H9 (cell line): Measurements from ENCODE around the gene C1QA. TPM values are rescaled to one million over a fixed set of nuclear protein-coding genes. Genes with fewer than 3 reads are reported as not detected.

ENCODE experiments used
- DNase-seq: peaks from one replicate; pipeline ENCODE4 v3.0.0-alpha.2; 2017
- H2AFZ ChIP-seq: one replicate; pipeline ENCODE4 v1.6.1; 2013; ENCODE audit warnings: mild to moderate bottlenecking, low read length, control low read depth, moderate library complexity
- H2AK5ac ChIP-seq: 2 replicates; pipeline ENCODE4 v1.6.1; 2013; ENCODE audit warnings: low read length, control low read depth, mixed read lengths; ENCODE audit not compliant: insufficient read length
- H2BK120ac ChIP-seq: one replicate; pipeline ENCODE4 v1.6.1; 2013; ENCODE audit warnings: low read depth, mild to moderate bottlenecking, low read length, control low read depth, inconsistent platforms; ENCODE audit not compliant: poor library complexity, severe bottlenecking
- H2BK12ac ChIP-seq: 2 replicates; pipeline ENCODE4 v1.6.1; 2013; ENCODE audit warnings: low read length, control low read depth, mixed read lengths, low read depth; ENCODE audit not compliant: insufficient read length
- H2BK15ac ChIP-seq: 2 replicates; pipeline ENCODE4 v1.6.1; 2013; ENCODE audit warnings: low read depth, low read length, control low read depth
- H2BK20ac ChIP-seq: one replicate; pipeline ENCODE4 v1.6.1; 2013; ENCODE audit warnings: low read depth, mild to moderate bottlenecking, low read length, control low read depth, inconsistent platforms; ENCODE audit not compliant: poor library complexity, severe bottlenecking
- H2BK5ac ChIP-seq: 2 replicates; pipeline ENCODE4 v1.6.1; 2013; ENCODE audit warnings: low read length, control low read depth, mixed read lengths; ENCODE audit not compliant: insufficient read length
- H3K14ac ChIP-seq: 2 replicates; pipeline ENCODE4 v1.6.1; 2013; ENCODE audit warnings: low read length, control low read depth; ENCODE audit not compliant: insufficient read depth
- H3K18ac ChIP-seq: 2 replicates; pipeline ENCODE4 v1.6.1; 2013; ENCODE audit warnings: low read depth, mild to moderate bottlenecking, mixed read lengths, low read length, control low read depth; ENCODE audit not compliant: insufficient read length
- H3K23ac ChIP-seq: 2 replicates; pipeline ENCODE4 v1.6.1; 2013; ENCODE audit warnings: low read length, control low read depth, mixed read lengths, low read depth; ENCODE audit not compliant: insufficient read length
- H3K23me2 ChIP-seq: 2 replicates; pipeline ENCODE4 v1.6.1; 2013; ENCODE audit warnings: low read depth, mild to moderate bottlenecking, mixed read lengths, low read length, control low read depth; ENCODE audit not compliant: insufficient read length, poor library complexity, severe bottlenecking
- H3K27ac ChIP-seq: 2 replicates; pipeline ENCODE4 v1.5.1; 2013; ENCODE audit warnings: low read length, control low read depth, mixed read lengths, low read depth; ENCODE audit not compliant: insufficient read length
- H3K27me3 ChIP-seq: 2 replicates; pipeline ENCODE4 v1.6.1; 2013; ENCODE audit warnings: low read length, control low read depth, inconsistent platforms; ENCODE audit not compliant: insufficient read depth
- H3K4ac ChIP-seq: 2 replicates; pipeline ENCODE4 v1.6.1; 2013; ENCODE audit warnings: low read depth, mild to moderate bottlenecking, control low read depth, inconsistent platforms, low read length, moderate library complexity
- H3K4me1 ChIP-seq: 2 replicates; pipeline ENCODE4 v1.6.1; 2013; ENCODE audit warnings: low read length, control low read depth, inconsistent platforms; ENCODE audit not compliant: insufficient read depth
- H3K4me2 ChIP-seq: 2 replicates; pipeline ENCODE4 v1.6.1; 2013; ENCODE audit warnings: low read length, control low read depth, mixed read lengths; ENCODE audit not compliant: insufficient read length, insufficient read depth
- H3K56ac ChIP-seq: 2 replicates; pipeline ENCODE4 v1.6.1; 2013; ENCODE audit warnings: low read depth, mild to moderate bottlenecking, mixed read lengths, low read length, control low read depth; ENCODE audit not compliant: insufficient read length
- H3K79me1 ChIP-seq: 2 replicates; pipeline ENCODE4 v1.6.1; 2013; ENCODE audit warnings: low read depth, mild to moderate bottlenecking, moderate library complexity, low read length, control low read depth, inconsistent platforms; ENCODE audit not compliant: insufficient read depth, poor library complexity, severe bottlenecking
- H3K79me2 ChIP-seq: 2 replicates; pipeline ENCODE4 v1.6.1; 2013; ENCODE audit warnings: low read length, control low read depth, inconsistent platforms; ENCODE audit not compliant: insufficient read depth
- H3K9ac ChIP-seq: 2 replicates; pipeline ENCODE4 v1.6.1; 2013; ENCODE audit warnings: low read length, control low read depth, mixed read lengths; ENCODE audit not compliant: insufficient read length; ENCODE audit errors: extremely low read depth
- H3K9me3 ChIP-seq: one replicate; pipeline ENCODE4 v1.6.1; 2013; ENCODE audit warnings: low read depth, low read length, inconsistent platforms; ENCODE audit not compliant: control insufficient read depth
- H3T11ph ChIP-seq: one replicate; pipeline ENCODE4 v1.6.1; 2013; ENCODE audit warnings: mild to moderate bottlenecking, low read length, control low read depth, inconsistent platforms
- H4K20me1 ChIP-seq: one replicate; pipeline ENCODE4 v1.6.1; 2013; ENCODE audit not compliant: control insufficient read depth, insufficient read length, insufficient read depth
- H4K5ac ChIP-seq: 2 replicates; pipeline ENCODE4 v1.6.1; 2013; ENCODE audit warnings: low read depth, mild to moderate bottlenecking, mixed read lengths, low read length, control low read depth; ENCODE audit not compliant: insufficient read length
- H4K8ac ChIP-seq: replicated peaks from 2 replicates; pipeline ENCODE4 v1.6.1; 2013; ENCODE audit warnings: low read length, control low read depth, mixed read lengths, low read depth; ENCODE audit not compliant: insufficient read length
- H4K91ac ChIP-seq: 2 replicates; pipeline ENCODE4 v1.6.1; 2013; ENCODE audit warnings: low read depth, mild to moderate bottlenecking, moderate library complexity, mixed read lengths, low read length, control low read depth; ENCODE audit not compliant: insufficient read length
- H3K27ac Mint-ChIP-seq, 3 experiments: 2 replicates in 2 of 3; 3 replicates in 1 of 3; pipeline ENCODE4 v1.8.0; 2020 to 2021; ENCODE audit warnings: mixed read lengths in 3 of 3, mild to moderate bottlenecking in 1 of 3, moderate library complexity in 1 of 3
- H3K27me3 Mint-ChIP-seq: 2 replicates; pipeline ENCODE4 v1.8.0; 2021; ENCODE audit warnings: low read depth, mild to moderate bottlenecking, moderate library complexity, mixed read lengths
- H3K36me3 Mint-ChIP-seq, 3 experiments: 2 replicates in 2 of 3; 3 replicates in 1 of 3; pipeline ENCODE4 v1.8.0; 2020 to 2021; ENCODE audit warnings: low read depth in 3 of 3, mixed read lengths in 3 of 3; ENCODE audit not compliant: insufficient read depth in 1 of 3
- H3K4me1 Mint-ChIP-seq, 2 experiments: 2 replicates each; pipeline ENCODE4 v1.8.0; 2020; ENCODE audit warnings: mixed read lengths in 2 of 2
- H3K4me3 Mint-ChIP-seq, 2 experiments: 2 replicates in 1 of 2; 3 replicates in 1 of 2; pipeline ENCODE4 v1.8.0; 2020 to 2021; ENCODE audit warnings: mild to moderate bottlenecking in 2 of 2, mixed read lengths in 2 of 2, moderate library complexity in 1 of 2
- H3K9me3 Mint-ChIP-seq, 2 experiments: 2 replicates in 1 of 2; 3 replicates in 1 of 2; pipeline ENCODE4 v1.8.0; 2020; ENCODE audit warnings: mild to moderate bottlenecking in 2 of 2, mixed read lengths in 2 of 2, moderate library complexity in 1 of 2
- CTCF ChIP-seq: fragments of 200-600 bp; sonication (generic); conservative IDR thresholded peaks from 3 replicates; pipeline ENCODE4 v1.8.0; 2021; ENCODE audit warnings: antibody characterized with exemption, mild to moderate bottlenecking
- WGBS: extraction: QIAGEN DNeasy Blood & Tissue Kit; methylation state at CpG from one replicate; pipeline ENCODE4 v1.1.7; 2013; ENCODE audit warnings: missing lambda C conversion rate, low lambda C conversion rate, mixed read lengths; ENCODE audit not compliant: insufficient read length; ENCODE audit errors: extremely low coverage; 5-methylcytosine and 5-hydroxymethylcytosine counted together
- total RNA-seq: library from RNA; stranded (reverse); gene quantifications from 2 replicates; pipeline ENCODE4 v1.2.1, GENCODE V29; 2021

Gene C1QA
- total RNA-seq, 1 experiment from 2014 or later, result not detected

- no peak for DNase-seq
- Histone ChIP-seq H3K9ac (no peak overlapping the region), H2AFZ (no peak overlapping the region), H2BK120ac (no peak overlapping the region), H3K9me3 (no peaks in the 10 kb centered on the region), H3T11ph (no peak overlapping the region), H3K4ac (no peak overlapping the region), H3K14ac (no peak overlapping the region), H4K91ac (no peak overlapping the region), H2BK15ac (no peak overlapping the region), H2AK5ac (no peak overlapping the region), H3K56ac (no peak overlapping the region), H3K27ac (no peak overlapping the region), H2BK5ac (no peak overlapping the region), H3K79me2 (no peaks in the 10 kb centered on the region), H3K27me3 (no peaks in the 10 kb centered on the region; the same call in 1 of the 2 replicates), H2BK12ac (no peak overlapping the region), H3K4me2 (no peak overlapping the region), H3K23ac (no peak overlapping the region), H4K5ac (no peak overlapping the region), H3K18ac (no peak overlapping the region), H3K79me1 (no peaks in the 10 kb centered on the region), H3K4me1 (no peaks in the 10 kb centered on the region), H2BK20ac (no peak overlapping the region), H4K8ac (no peak overlapping the region), H3K23me2 (no peaks in the 10 kb centered on the region), H4K20me1 (no peaks in the 10 kb centered on the region)
- peak overlapping the region in 1 of 2 experiments; percentile 54; a peak in 2 of 5 replicates for H3K4me3 Mint-ChIP-seq
- no peaks in the 10 kb centered on the region for H3K9me3 Mint-ChIP-seq
- H3K4me1 Mint-ChIP-seq, result peaks cover 5 to 7% of the 10 kb centered on the region in 2 experiments
- H3K36me3 Mint-ChIP-seq, result no peaks in the 10 kb centered on the region
- WGBS, result no CpG with 5 or more reads among the region's 2 CpGs
- H3K27me3 Mint-ChIP-seq, result peaks cover 6% of the 10 kb centered on the region
- no peak for TF ChIP-seq CTCF
- H3K27ac Mint-ChIP-seq, result no peak overlapping the region; a peak in 1 of 7 replicates
Measured at GRCh38 chr1:22661880-22662279, 25.5 kb downstream of the C1QA start.
